K562 (cell line): ENCODE measurements around the gene RAI1. TPM values are rescaled to one million over a fixed set of nuclear protein-coding genes. Genes with fewer than 3 reads are reported as not detected.

Experiments
- ATAC-seq: fragments of 200-7000 bp; cut with Tn5 transposase; 3 replicates; pipeline ENCODE4 v1.9.1; 2020; ENCODE audit warnings: moderate library complexity
- BruUV-seq: library from RNA; stranded (reverse); fragments of 400-500 nt; replicated peaks from 2 replicates; lab custom pipeline; 2021; lab: Mats Ljungman, UMichigan
- CTCF ChIA-PET: fragments of 300-600 bp; formaldehyde crosslinking; extraction: SDS; loops from one replicate; lab custom pipeline; 2021; ENCODE audit warnings: low intra/inter-chr PET ratio; lab: Yijun Ruan, JAX
- POLR2A ChIA-PET: fragments of 300-600, 350-650 bp; sonication (Branson Sonifier 250); formaldehyde crosslinking; extraction: SDS; loops from one replicate; lab custom pipeline; 2021; ENCODE audit warnings: antibody characterized with exemption, inconsistent platforms; lab: Yijun Ruan, JAX
- DNase-seq, 4 experiments: peaks; one replicate each; pipeline versions ENCODE4 v3.0.0 to v3.0.0-alpha.2; 2011 to 2018; ENCODE audit warnings: low spot score in 3 of 4, mixed read lengths in 3 of 4; ENCODE audit errors: extremely low read depth in 1 of 4
- FAIRE-seq: peaks from 2 replicates; lab custom pipeline; 2011; peaks lifted over from hg19 to GRCh38; lab: Jason Lieb, UNC
- H2AFZ ChIP-seq: 2 replicates; pipeline ENCODE4 v1.6.0; 2011; ENCODE audit warnings: low read depth, low read length, control low read depth, inconsistent platforms
- H3K27ac ChIP-seq: fragments of 200-600 bp; 3 replicates; pipeline ENCODE4 v1.8.0; 2011; ENCODE audit warnings: low read depth, mild to moderate bottlenecking, control low read depth, inconsistent platforms, low read length, moderate library complexity, mixed read lengths; ENCODE audit errors: extremely low read depth
- H3K27me3 ChIP-seq, 2 experiments: fragments of 300-600 bp in 1 of 2; 2 replicates in 1 of 2; 3 replicates in 1 of 2; pipeline versions ENCODE4 v1.6.0 to v1.8.0; 2011; ENCODE audit warnings: inconsistent platforms in 2 of 2, low read length in 2 of 2, mild to moderate bottlenecking in 1 of 2, mixed read lengths in 1 of 2, moderate library complexity in 1 of 2; ENCODE audit not compliant: control insufficient read depth in 2 of 2, insufficient read depth in 2 of 2
- H3K36me3 ChIP-seq: fragments of 300-600 bp; 3 replicates; pipeline ENCODE4 v1.8.0; 2011; ENCODE audit warnings: mild to moderate bottlenecking, low read length, inconsistent platforms; ENCODE audit not compliant: control insufficient read depth, insufficient read depth
- H3K4me1 ChIP-seq, 2 experiments: fragments of 200-600 bp in 1 of 2; replicated peaks in 1 of 2; 2 replicates in 1 of 2; 3 replicates in 1 of 2; pipeline versions ENCODE4 v1.5.1 to v1.8.0; 2011; ENCODE audit warnings: inconsistent platforms in 2 of 2, low read length in 2 of 2, mild to moderate bottlenecking in 1 of 2, mixed read lengths in 1 of 2, moderate library complexity in 1 of 2; ENCODE audit not compliant: control insufficient read depth in 2 of 2, insufficient read depth in 2 of 2
- H3K4me2 ChIP-seq: 2 replicates; pipeline ENCODE4 v1.6.1; 2011; ENCODE audit warnings: low read length, control low read depth, inconsistent platforms, mixed read lengths; ENCODE audit not compliant: insufficient read depth
- H3K4me3 ChIP-seq: fragments of 200-600 bp; sonication (generic), shearing (Covaris generic); 2 replicates; pipeline ENCODE4 v1.5.1; 2016; ENCODE audit warnings: control low read depth, inconsistent platforms
- H3K79me2 ChIP-seq: fragments of 200-600 bp; 3 replicates; pipeline ENCODE4 v1.8.0; 2011; ENCODE audit warnings: low read length, inconsistent platforms; ENCODE audit not compliant: control insufficient read depth, insufficient read depth
- H3K9ac ChIP-seq, 2 experiments: 2 replicates each; pipeline versions ENCODE4 v1.6.0 to v1.6.1; 2011; ENCODE audit warnings: low read depth in 2 of 2, low read length in 2 of 2, control low read depth in 1 of 2, inconsistent platforms in 1 of 2, mild to moderate bottlenecking in 1 of 2, mixed read lengths in 1 of 2; ENCODE audit not compliant: insufficient read depth in 1 of 2
- H3K9me1 ChIP-seq: one replicate; pipeline ENCODE4 v1.6.0; 2011; ENCODE audit warnings: inconsistent platforms, mild to moderate bottlenecking, low read length, moderate library complexity; ENCODE audit not compliant: control insufficient read depth, insufficient read depth
- H3K9me3 ChIP-seq: replicated peaks from 2 replicates; pipeline ENCODE4 v1.5.1; 2011; ENCODE audit warnings: low read depth, low read length, inconsistent platforms; ENCODE audit not compliant: control insufficient read depth, insufficient read depth
- H4K20me1 ChIP-seq: replicated peaks from 2 replicates; pipeline ENCODE4 v1.6.1; 2011; ENCODE audit warnings: low read length, inconsistent platforms, mixed read lengths; ENCODE audit not compliant: control insufficient read depth, insufficient read depth
- AFF4 ChIP-seq: sonication (generic); formaldehyde crosslinking; IDR thresholded peaks from 2 replicates; pipeline ENCODE4 v1.8.0; 2023; ENCODE audit warnings: mild to moderate bottlenecking, missing genetic modification reagents
- ARHGAP35 ChIP-seq: fragments of 450-650 bp; IDR thresholded peaks from 2 replicates; pipeline ENCODE4 v1.6.1; 2018; ENCODE audit not compliant: partially characterized antibody
- ARNT ChIP-seq, 2 experiments: fragments of 450-650 bp; IDR thresholded peaks; 2 replicates each; pipeline ENCODE4 v1.6.1; 2016; ENCODE audit warnings: mild to moderate bottlenecking in 1 of 2
- GTF3C2 ChIP-seq: IDR thresholded peaks from 3 replicates; pipeline ENCODE4 v1.6.1; 2011; ENCODE audit warnings: borderline replicate concordance, mild to moderate bottlenecking, moderate library complexity; ENCODE audit not compliant: insufficient read length; ENCODE audit errors: extremely low read depth
- HMGN3 ChIP-seq: IDR thresholded peaks from 2 replicates; pipeline ENCODE4 v1.6.1; 2011; ENCODE audit warnings: borderline replicate concordance, low read depth, mild to moderate bottlenecking, mixed read lengths, low read length; ENCODE audit not compliant: insufficient read length; ENCODE audit errors: extremely low read depth
- KLF10 ChIP-seq: fragments of 250-450 bp; sonication (Bioruptor Pico); IDR thresholded peaks from 2 replicates; pipeline ENCODE4 v1.6.1; 2021; ENCODE audit warnings: matching md5 sums
- NFE2L1 ChIP-seq: fragments of 450-650 bp; IDR thresholded peaks from 2 replicates; pipeline ENCODE4 v1.6.1; 2016; ENCODE audit warnings: missing genetic modification characterization, low read depth, mild to moderate bottlenecking, missing compliant biosample characterization, moderate library complexity, borderline replicate concordance
- NONO ChIP-seq, 2 experiments: fragments of 200-400 bp in 1 of 2; fragments of 450-650 bp in 1 of 2; formaldehyde crosslinking in 1 of 2; IDR thresholded peaks; 2 replicates each; pipeline ENCODE4 v1.6.1; 2017; ENCODE audit warnings: low read depth in 2 of 2, mild to moderate bottlenecking in 2 of 2, moderate library complexity in 2 of 2, low read length in 1 of 2
- TRIM28 ChIP-seq: fragments of 450-650 bp; IDR thresholded peaks from 2 replicates; pipeline ENCODE4 v1.6.1; 2017
- ZBTB12 ChIP-seq: fragments of 250-450 bp; sonication (Bioruptor Pico); IDR thresholded peaks from 2 replicates; pipeline ENCODE4 v1.4.0; 2020
- ZKSCAN8 ChIP-seq: fragments of 200-800 bp; sonication (Bioruptor generic); IDR thresholded peaks from 2 replicates; pipeline ENCODE4 v1.6.1; 2016; ENCODE audit warnings: missing genetic modification characterization, missing compliant biosample characterization
- ZNF57 ChIP-seq: fragments of 450-650 bp; formaldehyde crosslinking; IDR thresholded peaks from 2 replicates; pipeline ENCODE4 v1.4.0; 2020; ENCODE audit warnings: mild to moderate bottlenecking, moderate library complexity
- WGBS: fragments of 100-300 bp; shearing (Covaris generic); methylation state at CpG from one replicate; pipeline ENCODE4 v1.1.6; 2016; ENCODE audit warnings: low coverage, mixed read lengths; ENCODE audit not compliant: insufficient coverage; ENCODE audit errors: missing lambda C conversion rate; 5-methylcytosine and 5-hydroxymethylcytosine counted together
- in situ Hi-C: fragments of 300-500 bp; cut with MboI; formaldehyde crosslinking; loops from 4 replicates; pipeline ENCODE4 v1.15.0; 2018; ENCODE audit warnings: inconsistent platforms, mixed read lengths
- intact Hi-C: fragments of 100-400 bp; cut with micrococcal nuclease; formaldehyde crosslinking; loops from 2 replicates; pipeline ENCODE4 v1.14.2; 2022
- polyA plus RNA-seq, 8 experiments: library from polyadenylated mRNA; depleted of rRNA in 4 of 8; stranded (reverse) in 5 of 8; unstranded in 3 of 8; fragments of >200 nt; fragmentation: Nextera tagmentation in 2 of 8; fragmentation: Illumina TruSeq in 1 of 8; extraction: Ambion mirVana in 2 of 8; extraction: Trizol in 1 of 8; gene quantifications; 2 replicates each; pipeline versions ENCODE4 v1.2.1 to v1.2.3, GENCODE V29; 2011 to 2014; ENCODE audit warnings: inconsistent platforms in 1 of 8, missing spikeins in 1 of 8
- total RNA-seq, 7 experiments: library from RNA; depleted of rRNA in 6 of 7; stranded (reverse); fragments of >200 nt in 6 of 7; fragmentation: Illumina TruSeq in 2 of 7; extraction: Trizol in 2 of 7; gene quantifications; 2 replicates each; pipeline versions ENCODE4 v1.2.1 to v1.2.3, GENCODE V29; 2011 to 2021; ENCODE audit warnings: low replicate concordance in 1 of 7

RAI1 gene
- total and polyA plus RNA-seq, 9 of the 15 experiments (the other 6 are each of a cell fraction or from before 2014, with no cell fraction given): 0.68 to 19.9 (median 5.5) TPM

GRCh38 chr17:17767154-17767869 is 86.1 kb downstream of the RAI1 start (continued):
- TF ChIP-seq AFF4 (CRISPR knock-in tag) (no peak), NFE2L1 (tag) (no peak), HMGN3 (no peak), ZNF57 (CRISPR knock-in tag) (no peak), KLF10 (CRISPR knock-in tag) (no peak)

GRCh38 chr17:17767887-17768418 is 86.7 kb downstream of the RAI1 start:
- peaks cover 2% of the 10 kb centered on the region; the same call in 1 of the 3 replicates for H3K36me3 ChIP-seq
- no peaks in the 10 kb centered on the region for H4K20me1 ChIP-seq
- no peaks in the 10 kb centered on the region for H3K79me2 ChIP-seq
- DNase-seq (no peak), ATAC-seq (no peak), FAIRE-seq (no peak)
- in situ Hi-C loops: no loop called here
- BruUV-seq: no TSS peak
- no peak overlapping the region for H3K27ac ChIP-seq
- H3K4me3 ChIP-seq: no peak overlapping the region
- H3K9me1 ChIP-seq: no peaks in the 10 kb centered on the region
- no peak overlapping the region for H2AFZ ChIP-seq
- no peak overlapping the region for H3K4me2 ChIP-seq
- POLR2A ChIA-PET: no interaction called here
- CTCF ChIA-PET: no interaction called here
- no peaks in the 10 kb centered on the region for H3K27me3 ChIP-seq
- intact Hi-C loops: no loop called here
- H3K4me1 ChIP-seq: peaks cover 0 to 30% of the 10 kb centered on the region in 2 experiments; a peak in 2 of 5 replicates
- H3K9me3 ChIP-seq: no peaks in the 10 kb centered on the region
- H3K9ac ChIP-seq: no peak overlapping the region
- WGBS: 65% methylated on average over 6 of the region's 6 CpGs
- no peak for TF ChIP-seq ARHGAP35
- TF ChIP-seq GTF3C2: no peak
- no peak for TF ChIP-seq NONO (IDR thresholded peaks at IDR 0.05; ENCODE audit: low read depth in 2 of 2, low read length in 1 of 2)
- no peak for TF ChIP-seq ZBTB12 (CRISPR knock-in tag)
- no peak for TF ChIP-seq ARNT (IDR thresholded peaks at IDR 0.05)
- TF ChIP-seq TRIM28: no peak
- no peak for TF ChIP-seq ZKSCAN8
